Measurements from ENCODE around the gene NSMF. TPM values are rescaled to one million over a fixed set of nuclear protein-coding genes. Genes with fewer than 3 reads are reported as not detected.
"Not testable (repeated sequence)": the region's sequence is repeated elsewhere in the genome, so short reads cannot be mapped to it uniquely, and the experiment has no call there.

Gene NSMF
- total RNA-seq, 1 experiment from 2014 or later: 73.4 TPM

DNA sequence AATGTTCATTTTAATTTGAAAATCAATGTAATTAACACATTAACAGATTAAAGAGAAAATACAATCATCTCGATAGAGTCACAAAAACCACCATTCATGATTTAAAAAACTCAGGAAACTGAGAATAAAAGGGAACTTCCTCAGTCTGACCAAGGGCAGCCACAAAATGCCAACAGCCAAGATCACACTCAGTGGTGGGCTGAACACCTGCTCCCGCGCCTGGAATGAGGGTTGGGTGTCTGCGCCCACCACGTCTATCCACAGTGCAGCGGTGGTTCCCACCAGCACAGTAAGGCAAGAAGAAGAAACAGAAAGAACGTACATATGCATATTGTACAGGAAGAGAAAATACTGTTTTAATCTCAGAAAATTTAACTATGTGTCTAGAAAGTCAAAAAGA lies 11.7 kb upstream of the NSMF start:
- no peaks in the 10 kb centered on the region for H3K36me3 ChIP-seq (ENCODE audit: low read depth)
- H3K4me2 ChIP-seq: no peak overlapping the region
- no peak overlapping the region for H3K4me3 ChIP-seq
- H4K20me1 ChIP-seq (ENCODE audit: insufficient read depth): no peaks in the 10 kb centered on the region
- DNase-seq: no peak
- H3K79me2 ChIP-seq (ENCODE audit: low read depth): no peaks in the 10 kb centered on the region
- TF ChIP-seq, protein P1, sequence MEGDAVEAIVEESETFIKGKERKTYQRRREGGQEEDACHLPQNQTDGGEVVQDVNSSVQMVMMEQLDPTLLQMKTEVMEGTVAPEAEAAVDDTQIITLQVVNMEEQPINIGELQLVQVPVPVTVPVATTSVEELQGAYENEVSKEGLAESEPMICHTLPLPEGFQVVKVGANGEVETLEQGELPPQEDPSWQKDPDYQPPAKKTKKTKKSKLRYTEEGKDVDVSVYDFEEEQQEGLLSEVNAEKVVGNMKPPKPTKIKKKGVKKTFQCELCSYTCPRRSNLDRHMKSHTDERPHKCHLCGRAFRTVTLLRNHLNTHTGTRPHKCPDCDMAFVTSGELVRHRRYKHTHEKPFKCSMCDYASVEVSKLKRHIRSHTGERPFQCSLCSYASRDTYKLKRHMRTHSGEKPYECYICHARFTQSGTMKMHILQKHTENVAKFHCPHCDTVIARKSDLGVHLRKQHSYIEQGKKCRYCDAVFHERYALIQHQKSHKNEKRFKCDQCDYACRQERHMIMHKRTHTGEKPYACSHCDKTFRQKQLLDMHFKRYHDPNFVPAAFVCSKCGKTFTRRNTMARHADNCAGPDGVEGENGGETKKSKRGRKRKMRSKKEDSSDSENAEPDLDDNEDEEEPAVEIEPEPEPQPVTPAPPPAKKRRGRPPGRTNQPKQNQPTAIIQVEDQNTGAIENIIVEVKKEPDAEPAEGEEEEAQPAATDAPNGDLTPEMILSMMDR (conservative IDR thresholded peaks at IDR 0.05): no peak
- TF ChIP-seq EZH2 (IDR thresholded peaks at IDR 0.05; ENCODE audit: low read depth): no peak
- H2AFZ ChIP-seq: no peak overlapping the region
- H3K27ac ChIP-seq: no peak overlapping the region
- POLR2A ChIA-PET (ENCODE audit: unreplicated experiment): no interaction called here
- no peaks in the 10 kb centered on the region for H3K9me2 ChIP-seq (ENCODE audit: insufficient read depth)
- CTCF ChIA-PET: interaction anchor here (0.8 kb wide), 1 partner anchor 32 kb away, joined by 3 read pairs; no protein-coding TSS in a partner anchor
- H3K27me3 ChIP-seq (ENCODE audit: insufficient read depth, low read depth): peaks cover 9% of the 10 kb centered on the region; the same call in 1 of the 2 replicates
- intact Hi-C loops (cut with micrococcal nuclease; ENCODE audit: unreplicated experiment): no loop called here
- 0 out of 2 replicates have a peak, but pooled peaks cover 2% of the 10 kb centered on the region for H3K9me3 ChIP-seq (ENCODE audit: insufficient read depth, low read depth)
- no peaks in the 10 kb centered on the region for H3K4me1 ChIP-seq (replicated peaks; ENCODE audit: insufficient read depth)
- no TSS peak for BruUV-seq (replicated peaks)
- no peaks in the 10 kb centered on the region for H3F3A ChIP-seq (ENCODE audit: insufficient read depth, low read depth)

DNA sequence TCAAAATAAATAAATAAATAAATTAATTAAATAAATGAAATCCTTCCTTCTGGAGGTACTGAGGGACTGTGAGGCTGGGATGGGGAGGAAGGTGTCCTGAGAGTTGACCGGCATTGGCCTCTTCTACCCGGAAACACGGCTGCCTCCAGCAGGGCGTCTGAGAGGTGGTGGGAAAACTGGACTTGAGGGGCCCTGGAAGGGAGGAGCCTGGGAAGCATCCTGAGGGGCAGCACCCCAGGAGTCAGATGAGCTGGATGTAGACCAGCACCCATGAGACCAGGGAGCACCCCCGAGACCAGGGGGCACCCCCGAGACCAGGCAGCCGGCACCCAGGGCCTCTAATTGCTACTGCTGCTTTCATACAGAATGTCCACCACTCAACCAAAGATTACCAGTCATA lies 8.8 kb upstream of the NSMF start:
- Histone ChIP-seq H4K20me1 (ENCODE audit: insufficient read depth) (no peaks in the 10 kb centered on the region), H3K27me3 (ENCODE audit: insufficient read depth, low read depth) (0 out of 2 replicates have a peak, but pooled peaks cover 6% of the 10 kb centered on the region), H3K9me3 (ENCODE audit: insufficient read depth, low read depth) (no peaks in the 10 kb centered on the region), H3K36me3 (ENCODE audit: low read depth) (no peaks in the 10 kb centered on the region), H2AFZ (no peak overlapping the region), H3K79me2 (ENCODE audit: low read depth) (no peaks in the 10 kb centered on the region), H3K27ac (no peak overlapping the region), H3K4me3 (no peak overlapping the region), H3K9me2 (ENCODE audit: insufficient read depth) (no peaks in the 10 kb centered on the region), H3K4me2 (no peak overlapping the region), H3K4me1 (replicated peaks; ENCODE audit: insufficient read depth) (no peaks in the 10 kb centered on the region), H3F3A (ENCODE audit: insufficient read depth, low read depth) (no peaks in the 10 kb centered on the region)
- ChIA-PET POLR2A (ENCODE audit: unreplicated experiment) (no interaction called here), CTCF (no interaction called here)
- TF ChIP-seq, protein P1 (conservative IDR thresholded peaks at IDR 0.05): no peak
- TF ChIP-seq EZH2 (IDR thresholded peaks at IDR 0.05; ENCODE audit: low read depth): no peak
- DNase-seq: no peak
- BruUV-seq (replicated peaks): no TSS peak
- intact Hi-C loops (cut with micrococcal nuclease; ENCODE audit: unreplicated experiment): no loop called here

DNA sequence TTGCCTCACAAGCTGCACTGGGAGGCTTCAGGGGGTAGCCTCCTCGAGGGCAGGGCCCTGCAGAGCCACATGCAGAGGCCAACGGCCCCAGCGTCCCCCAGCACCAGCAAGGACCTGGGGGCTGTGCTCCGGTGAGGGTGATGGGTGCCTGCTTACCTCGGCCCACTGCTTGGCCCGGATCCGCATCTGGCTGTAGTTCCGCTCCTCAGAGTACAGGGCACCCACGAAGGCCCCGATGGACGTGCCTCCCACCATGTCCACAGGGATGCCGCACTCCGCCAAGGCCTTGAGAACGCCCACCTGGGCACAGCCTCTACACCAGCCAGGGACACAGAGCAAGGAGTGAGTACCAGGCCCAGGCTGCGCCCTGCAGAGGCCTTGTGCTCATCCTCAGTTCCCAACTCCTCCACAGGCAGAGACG lies 8.0 kb upstream of the NSMF start:
- no peaks in the 10 kb centered on the region for H3K9me2 ChIP-seq (ENCODE audit: insufficient read depth)
- no peaks in the 10 kb centered on the region for H3K4me1 ChIP-seq (replicated peaks; ENCODE audit: insufficient read depth)
- H3K9me3 ChIP-seq (ENCODE audit: insufficient read depth, low read depth): no peaks in the 10 kb centered on the region
- H3K36me3 ChIP-seq (ENCODE audit: low read depth): no peaks in the 10 kb centered on the region
- H3K79me2 ChIP-seq (ENCODE audit: low read depth): no peaks in the 10 kb centered on the region
- H3K4me2 ChIP-seq: no peak overlapping the region
- DNase-seq: no peak
- intact Hi-C loops (cut with micrococcal nuclease; ENCODE audit: unreplicated experiment): no loop called here
- H2AFZ ChIP-seq: no peak overlapping the region
- no peak overlapping the region for H3K4me3 ChIP-seq
- H3K27ac ChIP-seq: no peak overlapping the region
- no peaks in the 10 kb centered on the region for H4K20me1 ChIP-seq (ENCODE audit: insufficient read depth)
- 0 out of 2 replicates have a peak, but pooled peaks cover 6% of the 10 kb centered on the region for H3K27me3 ChIP-seq (ENCODE audit: insufficient read depth, low read depth)
- no TSS peak for BruUV-seq (replicated peaks)
- H3F3A ChIP-seq (ENCODE audit: insufficient read depth, low read depth): no peaks in the 10 kb centered on the region
- POLR2A ChIA-PET (ENCODE audit: unreplicated experiment): no interaction called here
- CTCF ChIA-PET: no interaction called here
- no peak for TF ChIP-seq EZH2 (IDR thresholded peaks at IDR 0.05; ENCODE audit: low read depth)
- TF ChIP-seq, protein P1 (conservative IDR thresholded peaks at IDR 0.05): no peak

GRCh38 chr9:137466389-137467085 lies 7.4 kb upstream of the NSMF start:
- POLR2A ChIA-PET (ENCODE audit: unreplicated experiment); H3F3A ChIP-seq (ENCODE audit: insufficient read depth, low read depth); H4K20me1 ChIP-seq (ENCODE audit: insufficient read depth); H3K4me3 ChIP-seq; H3K9me2 ChIP-seq (ENCODE audit: insufficient read depth); CTCF ChIA-PET; intact Hi-C loops (cut with micrococcal nuclease; ENCODE audit: unreplicated experiment); H3K27me3 ChIP-seq (ENCODE audit: insufficient read depth, low read depth); BruUV-seq (replicated peaks); H3K27ac ChIP-seq; H3K4me2 ChIP-seq; DNase-seq; H2AFZ ChIP-seq; H3K36me3 ChIP-seq (ENCODE audit: low read depth); H3K79me2 ChIP-seq (ENCODE audit: low read depth); H3K4me1 ChIP-seq (replicated peaks; ENCODE audit: insufficient read depth); H3K9me3 ChIP-seq (ENCODE audit: insufficient read depth, low read depth): not testable (repeated sequence)
